GM12801 (cell line): Measurements from ENCODE around the gene AHCYL1.

Source experiments
- CTCF ChIP-seq: IDR thresholded peaks from one replicate; pipeline ENCODE4 v1.5.1; 2011; ENCODE audit warnings: control low read depth; ENCODE audit not compliant: insufficient read length; ENCODE audit errors: extremely low read depth

Gene AHCYL1

GRCh38 chr1:109984456-109985246 lies at the start of gene AHCYL1:
TSS of gene AHCYL1 (plus strand) at chr1:109984765. CDS start at chr1:109985053, 288 bp downstream.
- peak; percentile 14 for TF ChIP-seq CTCF

GRCh38 chr1:109935451-109935900 lies 49.1 kb upstream of the AHCYL1 start:
- TF ChIP-seq CTCF: no peak

DNA sequence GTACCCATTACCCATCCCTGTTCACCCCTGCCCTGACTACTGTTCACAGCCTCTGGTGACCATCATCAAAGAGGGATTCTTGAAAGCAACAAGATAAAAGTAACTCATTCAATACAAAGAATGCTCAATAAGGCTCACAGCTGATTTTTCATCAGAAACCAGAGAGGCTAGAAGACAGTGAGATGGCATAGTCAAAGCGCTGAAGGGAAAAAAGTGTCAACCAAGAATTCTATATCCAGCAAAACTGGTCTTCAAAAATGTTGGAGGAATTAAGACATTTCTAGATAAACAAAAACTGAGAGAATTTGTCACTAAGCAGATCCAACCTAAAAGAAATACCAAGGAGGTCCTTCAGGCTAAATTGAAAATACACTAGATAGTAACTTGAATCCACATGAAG lies 46.8 kb upstream of the AHCYL1 start:
- TF ChIP-seq CTCF: no peak

GRCh38 chr1:109938556-109938955 lies 46.0 kb upstream of the AHCYL1 start:
- no peak for TF ChIP-seq CTCF

DNA sequence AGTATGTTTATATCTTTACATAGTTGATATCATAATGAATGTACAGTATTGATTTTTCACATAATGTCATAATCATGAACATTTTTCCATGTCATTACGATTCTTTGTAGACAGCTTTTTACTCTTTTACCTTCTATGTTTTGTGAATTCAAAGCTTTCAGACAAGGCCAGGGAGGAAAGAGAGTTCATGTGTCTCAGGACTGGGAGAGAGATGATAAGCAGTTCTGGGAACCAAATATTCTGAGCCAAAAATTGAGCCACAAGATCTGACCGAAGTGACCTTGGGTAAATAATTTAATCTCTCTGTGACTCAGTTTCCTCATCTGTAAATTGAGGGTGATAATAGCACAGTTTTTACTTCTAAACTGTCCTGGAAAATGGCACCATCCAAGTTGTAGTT lies 42.1 kb upstream of the AHCYL1 start:
- no peak for TF ChIP-seq CTCF

DNA sequence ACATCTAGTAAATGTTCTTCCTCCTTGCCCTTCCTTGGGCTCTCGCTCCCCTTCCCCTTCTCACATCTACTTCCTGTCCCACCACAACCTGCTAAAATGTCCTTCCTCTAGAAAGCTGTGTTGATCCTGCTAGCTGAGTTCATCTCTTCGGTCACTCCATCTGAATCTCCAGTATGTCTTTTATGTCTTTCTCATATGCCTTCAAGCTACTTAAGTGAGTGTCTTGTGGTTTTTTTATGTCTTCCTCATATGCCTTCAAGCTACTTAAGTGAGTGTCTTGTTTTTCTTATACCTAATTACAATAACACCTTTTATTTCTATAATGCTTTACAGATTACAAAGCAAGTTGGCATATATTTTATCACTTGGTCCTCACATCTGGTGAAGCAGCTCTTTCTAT lies 40.0 kb upstream of the AHCYL1 start:
- TF ChIP-seq CTCF: no peak

- TF ChIP-seq CTCF: no peak
Measured at GRCh38 chr1:109946511-109946910, 38.1 kb upstream of the AHCYL1 start.
